Mucosa of descending colon (tissue), 3 donors: Measurements from ENCODE around the gene ZFP36. TPM values are rescaled to one million over a fixed set of nuclear protein-coding genes. Genes with fewer than 3 reads are reported as not detected.
"Not testable (repeated sequence)": the region's sequence is repeated elsewhere in the genome, so short reads cannot be mapped to it uniquely, and the experiment has no call there.

Source experiments
- ATAC-seq: fragments of 200-7000 bp; cut with Tn5 transposase; one replicate; pipeline ENCODE4 v1.9.1; 2020; ENCODE audit warnings: mild to moderate bottlenecking, moderate library complexity
- DNase-seq, 3 donors: peaks; one replicate each; pipeline ENCODE4 v3.0.0-alpha.2; 2020
- H3K36me3 ChIP-seq: fragments of 200-600 bp; one replicate; pipeline ENCODE4 v1.8.0; 2021; ENCODE audit warnings: low read depth, mild to moderate bottlenecking
- H3K4me1 ChIP-seq: fragments of 200-600 bp; one replicate; pipeline ENCODE4 v1.8.0; 2021; ENCODE audit warnings: low read depth, mild to moderate bottlenecking
- H3K4me3 ChIP-seq: fragments of 200-600 bp; one replicate; pipeline ENCODE4 v1.8.0; 2021; ENCODE audit warnings: mild to moderate bottlenecking
- H3K9me3 ChIP-seq: fragments of 200-600 bp; one replicate; pipeline ENCODE4 v1.8.0; 2021; ENCODE audit warnings: mild to moderate bottlenecking
- CTCF ChIP-seq: fragments of 200-600 bp; IDR thresholded peaks from one replicate; pipeline ENCODE4 v1.8.0; 2022; ENCODE audit warnings: antibody characterized with exemption, mild to moderate bottlenecking
- intact Hi-C, 2 donors: fragments of 100-400 bp; cut with DNase I in 1 of 2; cut with micrococcal nuclease in 1 of 2; formaldehyde crosslinking; loops; one replicate each; pipeline versions ENCODE4 v1.11.0 to v1.11.1; 2022; cut with DNase I, micrococcal nuclease
- microRNA-seq: library from miRNA; unstranded; fragments of <30 nt; microRNA quantifications from one replicate; pipeline ENCODE4, GENCODE V29; 2019
- total RNA-seq, 3 donors: library from RNA; stranded (reverse); fragmentation: NEBNext Ultra II Directional in 2 of 3; extraction: Animal tissue kit (Norgen Biotek cat#: 25700) in 2 of 3; gene quantifications; one replicate each; pipeline versions ENCODE4 v1.2.1 to v1.2.4, GENCODE V29; 2021 to 2023
- donor health status: DM: no; HTN: no; CAD: no; lungs with moderate emphysema.
- donor health status: DM: no; HTN: no; CAD: no.
- donor health status: DM: no; HTN: yes; CAD: no.

The ZFP36 gene
- total RNA-seq, 3 donors from 2014 or later, result 200 to 236 (median 235) TPM

- peak; percentile 97 to 99 (median 98) for DNase-seq
- peak within 1 kb of the TSS; percentile 72 for H3K4me3 ChIP-seq
- intact Hi-C loops, result no loop called here
- ATAC-seq, result peak; percentile 99
- no peaks in the 10 kb centered on the region for H3K9me3 ChIP-seq
- peaks cover 12% of the 10 kb centered on the region for H3K4me1 ChIP-seq
- TF ChIP-seq CTCF, result no peak
- H3K36me3 ChIP-seq, result no peaks in the 10 kb centered on the region
Measured at GRCh38 chr19:39445196-39446111, 38.8 kb downstream of the ZFP36 start, which contains the start of gene SUPT5H. TSS of gene SUPT5H (plus strand) at chr19:39445582. CDS start at chr19:39445891, 309 bp downstream.

GRCh38 chr19:39446365-39447084 lies 39.9 kb downstream of the ZFP36 start:
- Histone ChIP-seq H3K4me3 (no peak overlapping the region), H3K36me3 (no peaks in the 10 kb centered on the region), H3K4me1 (peaks cover 12% of the 10 kb centered on the region), H3K9me3 (no peaks in the 10 kb centered on the region)
- ATAC-seq, result no peak
- DNase-seq, result peak in 1 of 3 donors; percentile 29
- intact Hi-C loops, result no loop called here
- TF ChIP-seq CTCF, result no peak

GRCh38 chr19:39448271-39448670 lies 41.6 kb downstream of the ZFP36 start:
- Histone ChIP-seq H3K4me1 (peaks cover 12% of the 10 kb centered on the region), H3K36me3 (no peaks in the 10 kb centered on the region), H3K9me3 (no peaks in the 10 kb centered on the region), H3K4me3 (no peak overlapping the region)
- DNase-seq (peak in 1 of 3 donors; percentile 40), ATAC-seq (no peak)
- no peak for TF ChIP-seq CTCF
- intact Hi-C loops, result no loop called here

DNA sequence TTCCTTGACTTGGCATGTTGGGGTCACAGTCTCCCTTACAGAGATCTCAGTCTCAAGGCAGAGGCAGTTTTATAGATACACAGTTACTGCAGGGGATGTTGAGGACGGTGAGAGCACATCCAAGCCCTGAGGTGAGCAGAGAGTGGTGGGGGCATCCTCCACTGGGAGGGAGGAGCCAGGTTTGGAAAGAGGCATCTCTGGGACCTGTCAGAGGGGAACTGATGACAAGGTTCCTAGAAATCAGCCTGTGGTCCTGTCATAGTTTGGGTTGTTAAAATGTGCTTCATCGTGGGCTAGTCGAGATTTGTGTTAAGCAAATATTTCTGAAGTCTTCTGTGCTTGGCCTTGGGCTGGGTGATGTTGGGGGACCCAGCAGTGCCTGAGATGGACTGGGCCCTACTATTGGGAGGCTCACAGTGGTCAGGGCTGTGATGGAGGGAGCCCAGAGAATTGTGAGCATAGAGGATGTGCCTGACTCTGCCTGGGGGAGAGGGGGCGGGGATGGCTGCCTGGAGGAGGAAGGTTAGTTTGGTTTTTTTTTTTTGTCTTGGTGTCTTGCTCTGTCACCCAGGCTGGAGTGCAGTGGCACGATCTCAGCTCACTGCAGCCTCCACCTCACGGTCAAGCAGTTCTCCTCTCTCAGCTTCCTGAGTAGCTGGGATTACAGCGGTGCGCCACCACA lies 42.6 kb downstream of the ZFP36 start:
- intact Hi-C loops, result no loop called here
- TF ChIP-seq CTCF, result no peak
- no peak for ATAC-seq
- Histone ChIP-seq H3K4me3 (no peak overlapping the region), H3K9me3 (no peaks in the 10 kb centered on the region), H3K36me3 (no peaks in the 10 kb centered on the region), H3K4me1 (peaks cover 12% of the 10 kb centered on the region)
- DNase-seq, result peak in 1 of 3 donors; percentile 3

- intact Hi-C loops, H3K36me3 ChIP-seq: not testable (repeated sequence)
Measured at GRCh38 chr19:39451257-39451656, 44.6 kb downstream of the ZFP36 start.

More at GRCh38 chr19:39451257-39451656, 44.6 kb downstream of the ZFP36 start:
- DNase-seq, ATAC-seq, H3K9me3 ChIP-seq, H3K4me3 ChIP-seq: not testable (repeated sequence)
- peaks cover 10% of the 10 kb centered on the region for H3K4me1 ChIP-seq

Small RNA genes lying within 50 kb of the gene (microRNA-seq; reads per million reads assigned to microRNA genes)
- gene MIR4530, result 0.93 reads per million

Other genes with a start within 250 kb of the ZFP36 start
- under 1 TPM in 1 of 3 donors, not detected in 2; 0.14 TPM for gene NCCRP1, start 209.9 kb upstream of the ZFP36 start, total RNA-seq
- not detected for gene SYCN, start 202.6 kb upstream of the ZFP36 start, total RNA-seq
- gene IFNL3, start 161.8 kb upstream of the ZFP36 start, total RNA-seq, result not detected
- not detected for gene IFNL4, start 158.0 kb upstream of the ZFP36 start, total RNA-seq
- not detected for gene IFNL2, start 138.5 kb upstream of the ZFP36 start, total RNA-seq
- gene IFNL1, start 110.4 kb upstream of the ZFP36 start, total RNA-seq, result not detected
- gene LRFN1, start 86.0 kb upstream of the ZFP36 start, total RNA-seq, result 1 to 10 TPM in 1 of 3 donors, under 1 TPM in 2; 0.34 to 2.3 (median 0.52) TPM
- 10 to 100 TPM; 10.3 to 23.8 (median 14.1) TPM for gene GMFG, start 70.8 kb upstream of the ZFP36 start, total RNA-seq
- gene SAMD4B, start 64.4 kb upstream of the ZFP36 start, total RNA-seq, result 10 to 100 TPM; 55.1 to 91.5 (median 67.4) TPM
- 10 to 100 TPM; 28.1 to 44.8 (median 32.3) TPM for gene PAF1, start 15.7 kb upstream of the ZFP36 start, total RNA-seq
- 10 to 100 TPM; 28.4 to 31.2 (median 28.8) TPM for gene MED29, start 15.5 kb upstream of the ZFP36 start, total RNA-seq
- 10 to 100 TPM in 2 of 3 donors, 1 to 10 TPM in 1; 6.5 to 26.7 (median 17.9) TPM for gene PLEKHG2, start 5.8 kb downstream of the ZFP36 start, total RNA-seq
- gene RPS16, start 29.1 kb downstream of the ZFP36 start, total RNA-seq, result 1,000 to 10,000 TPM; 1,270 to 1,804 (median 1,507) TPM
- gene SUPT5H, start 38.7 kb downstream of the ZFP36 start, total RNA-seq, result 100 to 1,000 TPM; 101 to 122 (median 102) TPM
- gene TIMM50, start 74.0 kb downstream of the ZFP36 start, total RNA-seq, result 10 to 100 TPM; 52.6 to 57.9 (median 57.7) TPM
- not detected for gene DLL3, start 92.1 kb downstream of the ZFP36 start, total RNA-seq
- not detected for gene SELENOV, start 108.3 kb downstream of the ZFP36 start, total RNA-seq
- 1 to 10 TPM in 1 of 3 donors, under 1 TPM in 2; 0.20 to 4.2 (median 0.72) TPM for gene EID2B, start 126.0 kb downstream of the ZFP36 start, total RNA-seq
- gene EID2, start 133.3 kb downstream of the ZFP36 start, total RNA-seq, result 10 to 100 TPM in 1 of 3 donors, 1 to 10 TPM in 2; 7.0 to 14.7 (median 9.6) TPM
- not detected for gene LGALS13, start 195.7 kb downstream of the ZFP36 start, total RNA-seq
- gene LGALS16, start 249.1 kb downstream of the ZFP36 start, total RNA-seq, result not detected